NCI-H446 treated with DMSO at 0.1 percent for 48 hours (cell line): Measurements from ENCODE around the gene ZNF423.

Experiments used
- DNase-seq: peaks from one replicate; lab custom pipeline; 2025; lab: John Stamatoyannopoulos, UW

The ZNF423 gene

GRCh38 chr16:49530427-49530970 lies 325.4 kb downstream of the ZNF423 start:
- no peak for DNase-seq

- no peak for DNase-seq
These were observed 326.4 kb downstream of the ZNF423 start for GRCh38 chr16:49529411-49530045.

- DNase-seq: no peak
These were observed 327.0 kb downstream of the ZNF423 start for GRCh38 chr16:49528866-49529288.

GRCh38 chr16:49528060-49528865 lies 327.6 kb downstream of the ZNF423 start:
- DNase-seq: no peak

GRCh38 chr16:49527611-49528010 lies 328.3 kb downstream of the ZNF423 start:
- no peak for DNase-seq

GRCh38 chr16:49526860-49527365 lies 329.0 kb downstream of the ZNF423 start:
- no peak for DNase-seq

GRCh38 chr16:49524947-49525315 lies 331.0 kb downstream of the ZNF423 start:
- no peak for DNase-seq

- DNase-seq: peak; percentile 36
These were observed 331.5 kb downstream of the ZNF423 start for GRCh38 chr16:49524216-49524946.

- no peak for DNase-seq
These were observed 332.3 kb downstream of the ZNF423 start for GRCh38 chr16:49523435-49524159.

GRCh38 chr16:49521734-49522325 lies 334.1 kb downstream of the ZNF423 start:
- DNase-seq: no peak

GRCh38 chr16:49520492-49521038 lies 335.3 kb downstream of the ZNF423 start:
- no peak for DNase-seq

GRCh38 chr16:49519741-49520140 lies 336.2 kb downstream of the ZNF423 start:
- DNase-seq: no peak

GRCh38 chr16:49519008-49519656 lies 336.8 kb downstream of the ZNF423 start:
- no peak for DNase-seq

- no peak for DNase-seq
These were observed 339.4 kb downstream of the ZNF423 start for GRCh38 chr16:49516382-49517036.

- DNase-seq: no peak
These were observed 340.1 kb downstream of the ZNF423 start for GRCh38 chr16:49515861-49516260.

- no peak for DNase-seq
These were observed 340.8 kb downstream of the ZNF423 start for GRCh38 chr16:49515016-49515565.

- no peak for DNase-seq
These were observed 341.6 kb downstream of the ZNF423 start for GRCh38 chr16:49514073-49514980.

- no peak for DNase-seq
These were observed 342.9 kb downstream of the ZNF423 start for GRCh38 chr16:49513040-49513439.
